MCF 10A (cell line): ENCODE data around the gene S100A7. TPM values are rescaled to one million over a fixed set of nuclear protein-coding genes. Genes with fewer than 3 reads are reported as not detected.
A peak's percentile ranks its signal among the peaks of the same experiment; 100 is the strongest.

Source experiments
- BruUV-seq: library from RNA; stranded (reverse); fragments of 400-500 nt; replicated peaks from 2 replicates; lab custom pipeline; 2021; lab: Mats Ljungman, UMichigan
- CTCF ChIA-PET: fragments of 300-600 bp; sonication (Branson Sonifier 250); formaldehyde crosslinking; extraction: SDS; loops from one replicate; lab custom pipeline; 2021; ENCODE audit warnings: antibody characterized with exemption, inconsistent platforms; lab: Yijun Ruan, JAX
- POLR2A ChIA-PET: fragments of 300-600, 350-650 bp; sonication (Branson Sonifier 250); formaldehyde crosslinking; extraction: SDS; loops from one replicate; lab custom pipeline; 2020; ENCODE audit warnings: antibody characterized with exemption, inconsistent platforms; lab: Yijun Ruan, JAX
- DNase-seq: peaks from one replicate; pipeline ENCODE4 v3.0.0-alpha.2; 2018; ENCODE audit not compliant: unreplicated experiment
- H3K27ac Mint-ChIP-seq: one replicate; pipeline ENCODE4 v1.8.0; 2022; ENCODE audit warnings: mild to moderate bottlenecking, low read depth, mixed read lengths; ENCODE audit not compliant: unreplicated experiment
- H3K27me3 Mint-ChIP-seq: one replicate; pipeline ENCODE4 v1.8.0; 2022; ENCODE audit warnings: mixed read lengths; ENCODE audit not compliant: insufficient read depth, unreplicated experiment
- H3K36me3 Mint-ChIP-seq: one replicate; pipeline ENCODE4 v1.8.0; 2022; ENCODE audit warnings: mild to moderate bottlenecking, moderate library complexity, mixed read lengths; ENCODE audit not compliant: insufficient read depth, unreplicated experiment
- H3K4me1 Mint-ChIP-seq: one replicate; pipeline ENCODE4 v1.8.0; 2022; ENCODE audit warnings: mixed read lengths; ENCODE audit not compliant: insufficient read depth, unreplicated experiment
- H3K4me3 Mint-ChIP-seq: one replicate; pipeline ENCODE4 v1.8.0; 2022; ENCODE audit warnings: mild to moderate bottlenecking, moderate library complexity, mixed read lengths; ENCODE audit not compliant: unreplicated experiment
- H3K9me3 Mint-ChIP-seq: one replicate; pipeline ENCODE4 v1.8.0; 2022; ENCODE audit warnings: mixed read lengths; ENCODE audit not compliant: unreplicated experiment
- intact Hi-C: fragments of 100-400 bp; cut with micrococcal nuclease; formaldehyde crosslinking; loops from 2 replicates; pipeline ENCODE4 v1.14.1; 2022
- total RNA-seq: library from RNA; stranded (reverse); gene quantifications from 2 replicates; pipeline ENCODE4 v1.2.3, GENCODE V29; 2022
- TF ChIP-seq, protein P1 (sequence below): fragments of 200-600 bp; IDR thresholded peaks from one replicate; pipeline ENCODE4 v1.8.0; 2022; ENCODE audit warnings: antibody characterized with exemption, mild to moderate bottlenecking; ENCODE audit not compliant: unreplicated experiment

The S100A7 gene
- total RNA-seq, 1 experiment from 2014 or later = not detected

GRCh38 chr1:153487707-153488106, 27.3 kb upstream of the S100A7 start:
- no TSS peak for BruUV-seq
- ChIA-PET POLR2A (interaction anchor here (0.7 to 1.7 kb wide), 3 partner anchors 8 to 598 kb away, joined by 3 to 7 read pairs (median 3); no protein-coding TSS in a partner anchor), CTCF (interaction anchor here (31.7 kb wide), 1 partner anchor 132 kb away, joined by 1438 read pairs; the partner anchor contains the start of genes PGLYRP4 and S100A9)
- DNase-seq = no peak
- H3K9me3 Mint-ChIP-seq = no peaks in the 10 kb centered on the region
- intact Hi-C loops = no loop called here
- peaks cover 49% of the 10 kb centered on the region for H3K4me1 Mint-ChIP-seq
- H3K36me3 Mint-ChIP-seq = no peaks in the 10 kb centered on the region
- H3K4me3 Mint-ChIP-seq = no peak overlapping the region
- H3K27me3 Mint-ChIP-seq = peaks cover 41% of the 10 kb centered on the region
- no peak overlapping the region for H3K27ac Mint-ChIP-seq
- TF ChIP-seq, protein P1, sequence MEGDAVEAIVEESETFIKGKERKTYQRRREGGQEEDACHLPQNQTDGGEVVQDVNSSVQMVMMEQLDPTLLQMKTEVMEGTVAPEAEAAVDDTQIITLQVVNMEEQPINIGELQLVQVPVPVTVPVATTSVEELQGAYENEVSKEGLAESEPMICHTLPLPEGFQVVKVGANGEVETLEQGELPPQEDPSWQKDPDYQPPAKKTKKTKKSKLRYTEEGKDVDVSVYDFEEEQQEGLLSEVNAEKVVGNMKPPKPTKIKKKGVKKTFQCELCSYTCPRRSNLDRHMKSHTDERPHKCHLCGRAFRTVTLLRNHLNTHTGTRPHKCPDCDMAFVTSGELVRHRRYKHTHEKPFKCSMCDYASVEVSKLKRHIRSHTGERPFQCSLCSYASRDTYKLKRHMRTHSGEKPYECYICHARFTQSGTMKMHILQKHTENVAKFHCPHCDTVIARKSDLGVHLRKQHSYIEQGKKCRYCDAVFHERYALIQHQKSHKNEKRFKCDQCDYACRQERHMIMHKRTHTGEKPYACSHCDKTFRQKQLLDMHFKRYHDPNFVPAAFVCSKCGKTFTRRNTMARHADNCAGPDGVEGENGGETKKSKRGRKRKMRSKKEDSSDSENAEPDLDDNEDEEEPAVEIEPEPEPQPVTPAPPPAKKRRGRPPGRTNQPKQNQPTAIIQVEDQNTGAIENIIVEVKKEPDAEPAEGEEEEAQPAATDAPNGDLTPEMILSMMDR = no peak

DNA sequence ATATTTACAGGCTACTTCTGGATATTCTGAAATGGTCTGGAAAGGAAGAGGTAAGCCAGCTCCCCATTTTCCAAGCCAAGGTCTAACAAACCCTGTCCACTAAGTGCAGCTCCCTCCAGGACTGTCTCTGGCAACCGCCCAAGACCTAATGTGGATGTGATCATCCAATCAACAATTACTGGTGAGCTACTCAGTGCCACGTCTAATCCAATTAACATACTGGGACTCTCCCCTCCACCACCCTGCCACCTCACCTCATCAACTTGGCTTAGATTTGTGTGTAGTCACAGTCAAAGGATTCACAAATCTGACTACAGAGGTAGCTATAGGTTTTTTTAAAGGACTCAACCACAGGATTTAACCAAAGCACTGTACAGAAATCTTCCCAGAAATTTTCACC, 25.4 kb upstream of the S100A7 start:
- CTCF ChIA-PET = interaction anchor here (0.8 to 31.7 kb wide), 4 partner anchors 9 to 130 kb away, joined by 3 to 1438 read pairs (median 25); partner anchors contain the start of genes PGLYRP4, S100A12 and S100A9
- TF ChIP-seq, protein P1 = no peak
- H3K27me3 Mint-ChIP-seq = peaks cover 59% of the 10 kb centered on the region

GRCh38 chr1:153483776-153484175, 23.3 kb upstream of the S100A7 start:
- H3K4me3 Mint-ChIP-seq = no peak overlapping the region
- peaks cover 23% of the 10 kb centered on the region for H3K4me1 Mint-ChIP-seq
- intact Hi-C loops = no loop called here
- no TSS peak for BruUV-seq
- ChIA-PET POLR2A (interaction anchor here (1.6 kb wide), 1 partner anchor 11 kb away, joined by 7 read pairs; no protein-coding TSS in a partner anchor), CTCF (interaction anchor here (0.6 to 31.7 kb wide), 7 partner anchors 12 to 1805 kb away, joined by 3 to 1438 read pairs (median 3); partner anchors contain the start of genes PGLYRP4 and S100A9)
- H3K27me3 Mint-ChIP-seq = peaks cover 78% of the 10 kb centered on the region
- DNase-seq = no peak
- no peaks in the 10 kb centered on the region for H3K36me3 Mint-ChIP-seq
- TF ChIP-seq, protein P1 = no peak
- no peak overlapping the region for H3K27ac Mint-ChIP-seq
- no peaks in the 10 kb centered on the region for H3K9me3 Mint-ChIP-seq

More for the DNA sequence above, 25.4 kb upstream of the S100A7 start:
- peak; percentile 61 for DNase-seq
- no peaks in the 10 kb centered on the region for H3K9me3 Mint-ChIP-seq
- H3K4me3 Mint-ChIP-seq = no peak overlapping the region
- POLR2A ChIA-PET = interaction anchor here (0.5 to 1.2 kb wide), 3 partner anchors 11 to 136 kb away, joined by 3 to 6 read pairs (median 3); partner anchors contain the start of gene S100A9
- BruUV-seq = no TSS peak
- peaks cover 38% of the 10 kb centered on the region for H3K4me1 Mint-ChIP-seq
- H3K27ac Mint-ChIP-seq = no peak overlapping the region
- intact Hi-C loops = no loop called here
- no peaks in the 10 kb centered on the region for H3K36me3 Mint-ChIP-seq

DNA sequence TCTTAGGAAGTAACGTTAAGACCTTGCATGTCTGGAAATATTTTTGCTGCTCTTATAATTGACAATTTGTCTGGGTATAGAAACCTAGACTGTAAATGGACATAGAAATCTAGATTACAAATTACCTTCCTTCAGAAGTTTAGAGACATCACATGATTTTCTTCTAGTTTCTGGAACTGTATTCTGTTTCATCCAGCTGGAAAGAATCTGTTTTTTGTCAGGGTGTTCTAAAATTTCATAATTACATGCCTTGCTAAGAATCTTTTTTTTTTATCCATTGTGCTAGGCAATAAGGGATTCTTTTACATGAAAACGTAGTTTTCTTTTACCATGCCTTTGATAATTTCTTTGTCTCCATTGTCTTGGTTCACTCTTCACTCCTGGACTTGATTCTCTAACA, 20.7 kb upstream of the S100A7 start:
- TF ChIP-seq, protein P1 = no peak
- H3K4me3 Mint-ChIP-seq = no peak overlapping the region
- CTCF ChIA-PET = interaction anchor here (0.9 to 31.7 kb wide), 2 partner anchors 14 to 125 kb away, joined by 4 to 1438 read pairs; partner anchors contain the start of genes PGLYRP4 and S100A9
- DNase-seq = no peak
- POLR2A ChIA-PET = interaction anchor here (0.7 kb wide), 1 partner anchor 1082 kb away, joined by 3 read pairs; no protein-coding TSS in a partner anchor
- no peaks in the 10 kb centered on the region for H3K9me3 Mint-ChIP-seq
- H3K27me3 Mint-ChIP-seq = peaks cover 72% of the 10 kb centered on the region
- H3K27ac Mint-ChIP-seq = no peak overlapping the region
- no peaks in the 10 kb centered on the region for H3K36me3 Mint-ChIP-seq
- H3K4me1 Mint-ChIP-seq = peaks cover 8% of the 10 kb centered on the region
- intact Hi-C loops = no loop called here
- no TSS peak for BruUV-seq
